ENCODE data around the gene CPA2.

Gene CPA2

DNA sequence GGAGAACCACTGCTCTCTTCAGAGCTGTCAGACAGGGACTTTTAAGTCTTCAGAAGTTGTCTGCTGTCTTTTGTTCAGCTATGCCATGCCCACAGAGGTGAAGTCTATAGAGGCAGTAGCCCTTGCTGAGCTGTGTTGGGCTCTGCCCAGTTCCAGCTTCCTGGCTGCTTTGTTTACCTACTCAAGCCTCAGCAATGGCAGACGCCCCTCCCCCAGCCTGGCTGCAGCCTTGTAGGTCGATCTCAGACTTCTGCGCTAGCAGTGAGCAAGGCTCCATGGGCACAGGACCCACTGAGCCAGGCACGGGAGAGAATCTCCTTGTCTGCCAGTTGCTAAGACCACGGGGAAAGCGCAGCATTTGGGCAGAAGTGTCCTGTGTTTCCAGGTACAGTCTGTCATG, 12.1 kb upstream of the CPA2 start:
- no peak for DNase-seq (ENCODE audit: low spot score)

DNA sequence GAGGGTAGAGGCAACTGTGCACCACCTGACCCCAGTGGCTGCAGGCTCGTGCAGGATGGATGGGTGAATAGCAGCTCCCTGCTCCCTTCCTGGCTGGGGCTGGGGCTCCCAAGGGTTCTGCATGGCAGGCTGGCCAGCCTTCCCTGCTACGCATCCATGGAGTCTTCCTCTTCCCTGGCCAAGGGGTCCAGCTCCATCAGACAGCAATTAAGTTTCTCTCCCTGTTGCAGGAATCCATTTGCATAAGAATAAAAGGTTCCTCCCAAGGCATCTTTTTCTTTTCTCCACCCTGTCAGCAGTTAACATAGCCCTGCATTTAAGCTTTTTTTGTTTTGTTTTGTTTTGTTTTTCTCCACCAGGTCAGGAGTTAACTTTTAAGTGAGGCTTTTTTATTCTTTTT, 10.0 kb upstream of the CPA2 start:
- no peak for DNase-seq (ENCODE audit: low spot score)

DNA sequence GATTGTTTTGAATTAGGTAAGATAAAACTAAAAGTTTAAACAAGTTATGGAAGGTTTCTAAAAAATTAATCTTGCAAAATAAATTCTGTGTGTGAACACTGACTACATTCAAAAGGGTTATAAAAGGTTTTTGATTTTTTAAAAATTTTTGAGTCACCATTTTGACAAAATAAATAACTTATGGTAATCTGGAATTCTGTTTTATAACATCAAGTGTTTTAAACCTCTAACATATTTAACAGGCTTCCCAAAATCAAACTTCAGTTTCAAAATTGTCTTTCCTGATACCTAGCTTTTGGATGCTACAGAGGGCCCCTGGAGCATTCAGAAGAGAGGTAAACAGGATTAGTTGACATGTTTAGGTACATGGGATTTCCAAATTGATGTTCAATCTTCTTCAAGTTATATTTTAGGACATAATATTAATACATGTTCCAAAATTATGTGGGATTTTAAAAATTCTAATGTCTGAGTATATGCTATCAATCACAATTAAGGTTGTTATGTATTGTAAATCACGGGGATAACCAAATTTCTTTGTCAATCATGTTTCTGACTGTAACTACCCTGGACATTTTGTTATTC, 8.1 kb upstream of the CPA2 start:
- DNase-seq (ENCODE audit: low spot score) = no peak

DNA sequence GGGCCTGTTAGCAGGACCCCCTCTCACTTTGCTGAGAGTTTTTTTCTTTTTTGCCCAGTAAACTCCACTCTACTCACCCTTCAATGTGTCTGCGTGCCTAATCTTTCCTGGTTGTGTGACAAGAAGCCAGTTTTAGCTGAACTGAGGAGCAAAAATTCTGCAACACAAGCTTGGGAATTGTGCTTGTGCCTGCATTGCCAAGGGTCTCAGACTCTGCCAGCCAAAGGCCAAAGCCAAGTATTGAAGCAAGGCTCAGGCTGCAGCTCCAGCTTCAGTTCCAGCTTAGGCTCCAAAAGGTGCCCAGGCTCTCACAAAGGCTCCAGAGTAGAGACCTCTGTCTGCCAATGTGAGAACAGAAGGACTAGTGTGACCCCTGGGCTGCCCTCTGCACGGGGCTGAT, 4.2 kb upstream of the CPA2 start:
- no peak for DNase-seq (ENCODE audit: low spot score)

DNA sequence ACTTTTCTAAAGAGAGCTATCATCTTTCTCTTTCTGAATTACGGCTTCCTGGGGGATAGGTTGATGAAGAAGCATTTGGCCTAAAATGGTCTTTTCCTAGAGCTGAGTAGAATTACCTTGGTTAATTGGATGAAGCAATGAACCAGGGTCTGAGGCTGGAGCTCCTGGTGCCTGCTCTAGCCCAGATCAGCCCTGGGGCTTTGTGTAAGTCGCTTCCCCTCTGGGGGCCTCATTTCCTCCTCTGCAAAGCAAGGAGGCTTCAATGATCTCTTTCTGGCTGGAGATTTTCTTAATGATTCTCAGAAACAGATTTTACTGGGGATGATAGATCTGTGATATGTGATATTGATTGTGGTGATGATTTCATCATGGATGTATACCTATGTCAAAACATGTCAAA, 3.5 kb upstream of the CPA2 start:
- no peak for DNase-seq (ENCODE audit: low spot score)

DNA sequence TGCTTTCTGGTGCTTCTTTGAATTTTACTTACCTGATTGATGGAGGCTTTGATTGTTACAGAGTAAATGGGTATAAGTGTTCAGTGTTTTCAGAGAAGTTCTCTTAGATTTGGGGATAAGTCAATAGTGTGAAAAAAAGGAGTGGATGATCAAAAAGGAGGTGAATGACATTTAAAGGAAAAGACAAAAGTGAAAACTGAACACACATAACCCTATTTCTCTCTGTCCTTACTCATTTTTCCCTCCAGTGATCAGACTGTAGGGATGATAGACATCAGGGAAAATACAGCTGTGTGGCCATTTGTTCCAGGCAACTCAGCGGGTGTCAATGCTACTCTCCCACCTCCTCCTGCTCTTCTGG, 278 bp downstream of the CPA2 start:
- no peak for DNase-seq (ENCODE audit: low spot score)

DNA sequence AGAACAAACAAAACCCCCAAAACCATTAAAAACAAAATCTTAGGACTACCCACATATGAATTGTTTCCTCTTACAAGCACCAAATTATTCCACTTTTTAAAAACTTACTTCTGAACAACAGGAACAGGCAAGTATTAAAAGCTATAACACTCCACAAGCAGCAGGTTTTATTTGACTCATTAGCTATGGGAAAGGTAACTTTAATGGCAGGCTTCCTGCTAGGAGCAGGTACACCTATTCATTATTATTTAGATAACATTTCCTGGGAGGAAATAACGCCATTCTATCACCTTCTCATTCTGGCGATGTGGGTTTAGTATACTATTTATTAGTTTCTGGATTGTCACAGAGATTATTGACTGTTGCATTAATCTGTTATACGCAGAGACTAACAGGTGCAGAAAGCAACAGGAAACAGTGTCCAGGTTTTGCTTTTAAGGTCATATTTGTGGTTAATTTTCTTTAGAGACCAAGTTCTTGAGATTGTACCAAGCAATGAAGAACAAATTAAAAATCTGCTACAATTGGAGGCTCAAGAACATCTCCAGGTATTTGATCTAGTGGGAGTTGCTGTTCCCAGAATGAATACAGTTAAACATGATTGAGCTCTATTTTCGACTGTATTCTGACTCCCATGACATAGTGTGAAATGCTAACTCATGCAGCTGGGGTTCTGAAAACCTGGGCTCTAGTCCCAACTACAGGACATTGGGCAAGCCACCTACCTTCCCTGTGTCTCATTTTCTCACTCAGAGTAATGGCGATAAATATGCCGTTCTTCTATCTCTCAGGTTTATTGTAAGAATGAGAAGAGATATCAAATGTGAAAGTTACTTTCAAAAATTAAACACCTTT, 2.0 kb downstream of the CPA2 start:
- DNase-seq (ENCODE audit: low spot score) = no peak

DNA sequence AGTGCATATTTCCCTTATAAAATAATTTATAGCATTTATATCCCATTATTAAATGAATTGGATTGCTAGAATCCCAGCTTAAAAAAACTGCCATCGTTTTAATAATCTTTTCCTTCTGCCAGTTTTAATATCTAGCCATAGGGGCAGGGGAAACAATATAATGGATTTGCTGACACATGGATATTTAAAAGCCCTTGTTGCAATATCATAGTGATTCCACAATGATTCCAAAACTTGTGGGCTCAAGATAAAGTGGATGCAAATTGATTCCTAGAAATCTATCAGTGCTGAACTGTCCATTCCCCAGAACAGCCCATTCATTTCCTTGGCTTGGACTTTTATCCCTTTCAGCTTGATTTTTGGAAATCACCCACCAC, 2.6 kb downstream of the CPA2 start:
- no peak for DNase-seq (ENCODE audit: low spot score)

DNA sequence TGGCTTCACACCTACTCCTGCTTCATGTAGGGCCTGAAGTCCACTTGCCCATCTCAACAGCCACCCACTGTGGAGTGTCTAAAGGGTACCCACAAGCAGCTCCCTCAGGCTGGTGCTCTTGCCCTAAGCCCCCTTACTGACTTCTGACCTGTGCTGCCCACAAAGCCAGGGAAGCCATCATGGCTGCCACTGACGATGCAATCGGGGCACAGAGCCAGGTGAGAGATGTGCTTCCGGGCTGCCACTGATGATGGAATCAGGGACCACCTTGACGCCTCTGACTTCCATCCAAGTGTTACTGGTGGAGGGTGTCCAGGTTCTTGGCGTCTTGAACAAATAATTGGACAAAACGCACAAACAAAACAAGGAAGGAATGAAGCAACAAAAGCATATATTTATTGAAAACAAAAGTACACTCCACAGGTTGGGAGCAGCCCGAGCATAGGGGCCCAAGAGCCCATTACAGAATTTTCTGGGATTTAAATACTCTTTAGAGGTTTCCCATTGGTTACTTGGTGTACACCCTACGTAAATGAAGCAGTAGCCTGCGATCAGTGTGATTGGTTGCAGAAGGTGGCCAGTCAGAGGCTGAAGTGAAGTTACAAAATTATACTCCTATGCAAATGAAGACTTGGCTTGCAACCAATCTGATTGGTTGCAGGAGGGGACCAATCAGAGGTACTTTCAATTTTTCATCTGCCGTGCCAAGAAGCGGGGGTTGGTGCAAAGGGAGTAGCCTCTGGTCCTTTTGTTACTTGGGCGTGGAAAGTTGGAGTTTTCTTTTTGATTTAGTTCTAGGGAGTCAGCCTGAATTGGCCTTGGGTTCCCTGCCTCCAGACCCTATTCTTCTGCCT, 4.5 kb downstream of the CPA2 start:
- no peak for DNase-seq (ENCODE audit: low spot score)

DNA sequence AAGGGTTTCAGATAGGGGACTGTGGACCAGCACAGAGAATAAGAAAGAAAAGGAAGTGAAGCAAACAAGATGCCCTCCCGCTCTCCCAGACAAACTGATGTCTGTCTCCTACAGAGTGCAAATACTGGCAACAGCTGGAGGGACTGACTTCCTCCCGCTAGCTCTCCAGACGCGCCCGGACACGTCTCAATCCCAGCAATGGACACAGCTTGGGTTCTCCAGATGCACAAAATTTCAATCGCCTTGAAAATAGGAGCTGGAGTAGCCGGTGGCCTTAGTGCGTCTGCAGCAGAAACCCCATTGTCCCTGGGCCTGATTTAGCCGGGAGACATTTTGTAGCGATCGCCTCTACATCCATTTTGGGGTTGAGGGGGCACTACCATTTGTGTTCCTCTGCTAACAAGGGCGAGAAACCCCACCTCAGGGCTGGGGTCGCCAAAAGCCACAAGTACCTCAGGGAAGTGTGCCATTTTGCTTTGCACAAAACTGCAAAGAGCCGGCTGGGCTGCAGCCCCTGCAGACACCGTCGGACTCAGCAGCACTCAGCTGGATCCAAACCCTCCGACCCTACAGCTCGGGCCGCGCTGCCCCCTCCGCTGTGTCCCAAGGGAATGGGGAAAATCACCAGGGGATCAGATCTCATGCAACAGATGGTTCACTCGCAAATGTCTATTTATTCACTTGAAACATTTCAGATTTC, 5.9 kb downstream of the CPA2 start:
- DNase-seq (ENCODE audit: low spot score) = peak; percentile 13

DNA sequence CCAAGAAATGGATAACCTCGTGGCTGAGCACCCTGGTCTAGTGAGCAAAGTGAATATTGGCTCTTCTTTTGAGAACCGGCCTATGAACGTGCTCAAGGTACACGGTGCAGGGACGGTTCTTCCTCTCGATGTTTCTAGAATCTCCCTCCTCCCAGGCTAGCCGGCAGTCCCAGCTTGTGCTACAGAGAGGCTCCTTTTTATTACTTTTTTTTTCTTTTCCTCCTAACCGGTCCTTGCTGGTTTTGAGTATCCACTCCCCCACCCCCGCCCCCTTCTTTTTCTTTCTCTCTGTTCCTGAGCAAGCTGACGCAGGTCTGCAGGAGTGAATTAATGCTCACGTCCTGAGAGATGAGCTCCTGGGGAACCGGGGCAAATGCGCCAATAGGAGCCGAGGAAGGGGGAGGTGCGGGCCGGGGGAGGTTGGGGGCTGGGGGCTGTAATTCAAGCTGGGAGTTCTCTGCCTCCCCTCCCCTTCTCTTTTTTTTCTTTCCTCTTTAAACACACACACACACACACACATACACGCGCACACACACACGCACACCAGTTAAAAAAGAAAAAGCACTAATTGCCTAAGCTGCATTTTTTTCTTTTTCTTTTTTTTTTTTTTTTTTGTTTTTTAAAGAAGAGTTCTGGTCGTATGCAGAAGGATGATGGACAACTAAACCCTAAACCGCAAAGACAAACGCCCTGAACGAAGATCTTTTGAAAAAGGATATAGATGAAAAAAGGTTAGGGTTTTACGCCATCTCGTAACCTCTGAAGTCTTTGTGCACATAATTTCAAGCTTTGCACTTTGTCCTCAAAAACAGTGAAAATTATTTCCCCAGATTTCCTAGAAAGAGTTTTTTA, 6.6 kb downstream of the CPA2 start:
- DNase-seq (ENCODE audit: low spot score) = no peak

DNA sequence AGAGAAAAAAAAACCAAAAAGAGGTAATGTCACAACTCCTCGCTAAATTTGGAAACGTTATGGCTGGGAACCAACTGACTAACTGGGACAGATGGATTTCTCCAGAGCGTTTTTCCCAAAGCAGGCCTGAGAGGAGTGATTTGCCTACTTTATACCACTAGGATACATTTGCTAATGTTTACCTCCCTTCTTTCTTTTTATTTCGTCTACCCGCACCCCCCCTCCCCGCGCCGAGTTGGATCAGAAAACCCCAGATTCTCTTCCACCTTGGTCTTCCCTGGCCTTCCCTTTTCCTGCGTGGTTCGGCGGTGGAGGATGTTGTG, 7.2 kb downstream of the CPA2 start:
- DNase-seq (ENCODE audit: low spot score) = peak; percentile 37

DNA sequence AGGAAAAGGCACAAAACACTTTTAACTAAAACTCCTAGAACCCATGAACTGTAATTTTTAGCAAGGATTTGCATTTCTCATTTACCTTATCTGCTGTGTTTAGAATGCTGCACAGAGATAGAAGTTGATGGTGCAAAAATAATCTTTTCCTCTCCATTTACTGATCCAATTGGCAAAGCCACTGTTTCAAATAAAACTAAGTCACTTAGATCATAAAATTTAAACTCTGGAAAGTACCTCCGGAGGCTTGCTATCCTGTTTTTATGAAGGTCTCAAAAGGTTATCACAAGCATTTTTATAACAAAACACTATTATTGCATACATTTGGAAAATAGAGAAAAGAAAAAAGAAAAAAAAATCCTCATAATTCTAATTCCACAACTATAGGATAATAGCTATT, 7.6 kb downstream of the CPA2 start:
- no peak for DNase-seq (ENCODE audit: low spot score)

DNA sequence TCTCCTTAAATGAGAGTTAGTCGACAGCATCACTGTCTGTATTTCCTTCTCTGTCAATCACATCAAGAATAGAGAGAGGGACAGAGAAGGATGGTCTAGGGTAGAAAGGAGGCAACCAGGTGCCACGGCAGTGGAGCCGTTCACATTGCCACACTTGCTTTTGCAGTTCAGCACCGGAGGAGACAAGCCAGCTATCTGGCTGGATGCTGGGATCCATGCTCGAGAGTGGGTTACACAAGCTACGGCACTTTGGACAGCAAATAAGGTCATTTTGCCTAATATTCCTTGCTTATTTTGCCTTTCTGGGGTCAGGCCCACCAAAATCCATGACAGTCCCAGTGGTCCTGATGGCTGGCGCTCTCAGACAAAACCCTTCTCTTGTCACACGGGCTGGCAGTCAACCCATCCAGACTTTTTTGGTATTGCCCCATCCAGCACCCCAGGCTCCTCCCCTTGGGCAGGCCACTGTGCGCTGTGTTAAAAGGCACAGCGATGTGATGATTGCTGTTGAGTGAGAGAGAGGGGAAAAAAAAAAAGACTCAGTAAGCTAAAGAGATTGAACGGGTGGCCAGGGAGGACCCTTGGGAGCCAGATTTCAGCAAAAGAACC, 8.4 kb downstream of the CPA2 start:
- DNase-seq (ENCODE audit: low spot score) = no peak

DNA sequence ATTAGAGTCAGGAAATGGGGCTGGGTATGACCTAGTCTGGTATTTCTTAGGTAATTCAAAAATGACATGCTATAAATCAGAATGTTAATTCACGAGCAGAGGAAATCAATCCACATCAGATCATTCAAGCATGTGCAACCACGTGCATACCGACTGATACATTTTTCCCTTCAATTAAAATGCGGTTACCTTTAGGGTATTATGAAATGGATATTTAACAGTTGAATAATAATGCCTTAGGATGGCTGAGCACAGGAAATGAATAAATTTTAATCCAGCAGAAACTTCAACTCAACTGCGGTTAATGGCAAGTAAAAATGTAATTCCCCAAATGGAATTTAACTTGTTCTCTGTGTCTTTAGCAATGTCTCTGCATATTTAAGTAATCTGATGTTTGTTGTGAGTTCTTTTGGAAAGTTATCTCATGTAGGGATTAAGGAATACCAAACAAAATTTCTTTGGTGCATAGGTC, 9.2 kb downstream of the CPA2 start:
- DNase-seq (ENCODE audit: low spot score) = no peak

DNA sequence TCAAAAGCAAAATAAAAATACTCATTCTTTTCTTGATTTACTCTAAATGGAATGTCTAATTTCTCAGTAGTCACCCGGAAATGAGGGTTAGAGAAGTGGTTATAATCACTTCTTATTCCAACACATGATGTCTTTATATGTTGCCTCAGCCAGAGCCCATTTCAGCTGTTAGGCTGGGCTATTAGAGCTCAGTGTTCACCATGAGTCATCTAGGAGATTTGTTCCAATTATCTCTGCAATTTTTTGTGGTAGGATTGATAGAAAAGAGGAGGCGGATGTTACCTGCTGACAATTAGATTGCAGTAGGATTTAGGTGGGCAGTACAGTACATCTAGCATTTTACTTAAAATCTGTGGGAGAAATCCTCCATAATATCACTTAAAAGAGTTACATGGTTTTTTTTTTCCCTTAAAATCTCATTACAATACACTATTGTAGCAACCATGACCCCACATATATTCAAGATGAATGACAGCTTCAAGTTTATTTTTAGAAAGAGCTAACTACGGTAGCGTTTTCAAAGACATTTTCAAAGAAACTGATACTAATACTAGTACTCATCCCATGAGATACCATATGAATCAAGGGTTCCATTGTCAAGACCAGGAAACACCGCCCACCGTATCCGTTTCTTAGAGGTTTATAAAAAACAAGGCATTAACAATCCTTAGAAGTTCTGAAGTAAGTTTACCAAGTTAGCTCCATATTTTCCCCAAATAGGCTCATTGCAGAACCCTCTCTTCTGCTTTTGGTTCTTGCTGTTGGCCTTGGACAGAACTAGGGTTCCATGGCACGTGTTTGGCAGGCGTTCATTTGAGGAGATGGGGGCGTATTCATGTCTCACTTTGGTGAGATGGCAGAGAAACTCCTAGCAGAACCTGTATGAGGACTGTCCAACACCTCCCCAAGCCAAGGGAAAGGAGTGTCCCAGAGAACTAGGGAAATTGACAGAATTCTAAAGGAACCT, 10.4 kb downstream of the CPA2 start:
- DNase-seq (ENCODE audit: low spot score) = peak; percentile 38

DNA sequence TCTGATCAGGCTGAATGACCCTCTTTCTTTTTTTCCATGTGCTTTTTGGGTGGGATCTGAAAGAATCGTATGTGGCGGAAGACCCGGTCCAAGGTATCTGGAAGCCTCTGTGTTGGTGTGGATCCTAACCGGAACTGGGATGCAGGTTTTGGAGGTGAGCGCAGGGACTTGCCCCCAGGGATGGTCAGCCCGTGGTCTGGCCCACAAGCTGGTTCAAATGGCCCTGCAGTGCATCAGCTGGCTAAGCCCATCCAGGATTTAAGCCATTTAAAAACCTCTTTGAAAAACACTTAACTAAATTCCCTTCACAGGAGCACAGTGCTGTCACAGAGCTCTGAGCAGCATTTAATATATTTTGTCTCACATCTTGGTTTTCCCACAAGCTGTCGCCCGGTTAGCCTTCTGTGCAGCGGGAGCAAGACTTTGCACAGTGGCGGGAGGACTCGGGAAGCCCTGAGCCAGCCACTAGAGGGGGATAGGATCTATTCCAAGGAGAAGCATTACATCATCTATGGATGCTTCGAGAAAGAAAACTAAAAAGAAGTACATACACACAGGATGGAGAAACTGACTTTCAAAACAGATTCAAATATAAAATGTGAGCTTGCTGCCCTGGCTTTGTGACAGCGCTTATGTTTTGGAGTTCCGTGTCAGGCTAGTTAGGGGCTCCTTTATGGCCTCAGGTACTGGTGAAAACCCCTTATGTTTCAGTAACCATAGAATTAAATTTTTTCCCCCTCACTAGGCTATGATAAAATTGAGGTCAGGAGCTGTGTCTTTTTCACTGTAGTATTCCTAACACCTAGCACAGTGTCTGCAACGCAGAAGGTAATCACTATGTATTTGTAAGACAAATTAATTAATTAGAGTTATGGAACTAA, 11.3 kb downstream of the CPA2 start:
- DNase-seq (ENCODE audit: low spot score) = peak; percentile 58

DNA sequence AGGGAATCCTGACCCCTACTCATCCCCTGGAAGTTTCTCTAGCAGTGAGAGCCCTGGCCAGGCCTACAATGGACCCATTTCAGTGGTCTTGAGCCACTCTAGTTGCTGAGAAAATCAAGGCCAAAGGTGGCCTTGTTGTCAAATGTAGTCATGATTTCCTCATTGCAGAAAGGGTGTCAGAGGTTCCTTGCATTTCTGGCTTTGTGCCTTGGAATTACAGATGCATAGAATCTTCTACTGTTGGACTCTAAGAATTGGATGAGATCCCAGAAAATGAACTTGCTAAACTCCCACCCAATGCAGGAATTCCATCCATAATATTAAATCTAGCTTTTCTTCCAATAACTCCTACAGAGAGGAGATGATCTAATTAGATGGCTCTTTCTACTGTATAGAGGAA, 12.2 kb downstream of the CPA2 start:
- DNase-seq (ENCODE audit: low spot score) = no peak

DNA sequence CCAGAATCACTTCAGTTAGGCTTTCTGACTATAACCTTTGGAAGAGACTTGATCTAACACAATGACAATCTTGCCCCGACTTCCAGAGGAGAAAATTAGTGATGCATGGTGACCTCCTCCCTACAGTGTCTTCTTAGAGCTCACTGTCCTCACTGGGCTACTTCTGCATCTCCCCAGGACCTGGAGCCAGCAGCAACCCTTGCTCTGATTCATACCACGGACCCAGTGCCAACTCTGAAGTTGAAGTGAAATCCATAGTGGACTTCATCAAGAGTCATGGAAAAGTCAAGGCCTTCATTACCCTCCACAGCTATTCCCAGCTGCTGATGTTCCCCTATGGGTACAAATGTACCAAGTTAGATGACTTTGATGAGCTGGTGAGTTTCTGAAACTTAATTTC, 12.6 kb downstream of the CPA2 start:
- DNase-seq (ENCODE audit: low spot score) = no peak
